Prostate gland (tissue), 2 donors: ENCODE results near the gene CRIP1. TPM values are rescaled to one million over a fixed set of nuclear protein-coding genes. Genes with fewer than 3 reads are reported as not detected.

ENCODE experiments used
- DNase-seq: peaks from one replicate; pipeline ENCODE4 v3.0.0-alpha.2; 2019; ENCODE audit warnings: low spot score
- H3K27ac ChIP-seq, 2 donors: fragments of 200-600 bp; sonication (generic); 2 replicates each; pipeline ENCODE4 v1.5.1; 2017 to 2019
- H3K27me3 ChIP-seq: fragments of 200-600 bp; sonication (generic); replicated peaks from 2 replicates; pipeline ENCODE4 v1.5.1; 2019; ENCODE audit not compliant: insufficient read depth
- H3K36me3 ChIP-seq, 2 donors: fragments of 200-600 bp; sonication (generic); 1 replicate in 1 of 2; 2 replicates in 1 of 2; pipeline versions ENCODE4 v1.5.1 to v1.8.1; 2017 to 2019
- H3K4me1 ChIP-seq: fragments of 200-600 bp; sonication (generic); replicated peaks from 2 replicates; pipeline ENCODE4 v1.5.1; 2019
- H3K4me3 ChIP-seq, 2 donors: fragments of 200-600 bp; sonication (generic); 2 replicates each; pipeline ENCODE4 v1.5.1; 2017 to 2019
- H3K9me3 ChIP-seq: fragments of 200-600 bp; sonication (generic); 2 replicates; pipeline ENCODE4 v1.5.1; 2017
- POLR2A ChIP-seq: fragments of 450-650 bp; IDR thresholded peaks from one replicate; pipeline ENCODE4 v1.6.1; 2016; ENCODE audit warnings: antibody characterized with exemption, mild to moderate bottlenecking
- POLR2AphosphoS5 ChIP-seq: sonication (generic); formaldehyde crosslinking; IDR thresholded peaks from one replicate; pipeline ENCODE4 v1.6.1; 2017; ENCODE audit warnings: antibody characterized with exemption
- WGBS: methylation state at CpG from one replicate; pipeline ENCODE4 v1.1.5; 2018; 5-methylcytosine and 5-hydroxymethylcytosine counted together
- intact Hi-C: fragments of 100-400 bp; cut with DNase I; formaldehyde crosslinking; loops from one replicate; pipeline ENCODE4 v1.14.2; 2022
- total RNA-seq, 2 donors: library from RNA; depleted of rRNA; stranded (reverse); fragments of >200 nt; gene quantifications; one replicate each; pipeline ENCODE4 v1.1.0, GENCODE V29; 2016
- TF ChIP-seq, protein P1 (sequence below), 4 experiments: fragments of 200-600 bp in 2 of 4; fragments of 450-650 bp in 2 of 4; sonication (generic) in 2 of 4; IDR thresholded peaks; 1 replicate in 3 of 4; 2 replicates in 1 of 4; pipeline ENCODE4 v1.5.1; 2016 to 2019; ENCODE audit warnings: antibody characterized with exemption in 4 of 4, mild to moderate bottlenecking in 2 of 4, moderate library complexity in 2 of 4

Gene CRIP1
- total RNA-seq, 2 donors from 2014 or later: 4.2 to 22.0 TPM

DNA sequence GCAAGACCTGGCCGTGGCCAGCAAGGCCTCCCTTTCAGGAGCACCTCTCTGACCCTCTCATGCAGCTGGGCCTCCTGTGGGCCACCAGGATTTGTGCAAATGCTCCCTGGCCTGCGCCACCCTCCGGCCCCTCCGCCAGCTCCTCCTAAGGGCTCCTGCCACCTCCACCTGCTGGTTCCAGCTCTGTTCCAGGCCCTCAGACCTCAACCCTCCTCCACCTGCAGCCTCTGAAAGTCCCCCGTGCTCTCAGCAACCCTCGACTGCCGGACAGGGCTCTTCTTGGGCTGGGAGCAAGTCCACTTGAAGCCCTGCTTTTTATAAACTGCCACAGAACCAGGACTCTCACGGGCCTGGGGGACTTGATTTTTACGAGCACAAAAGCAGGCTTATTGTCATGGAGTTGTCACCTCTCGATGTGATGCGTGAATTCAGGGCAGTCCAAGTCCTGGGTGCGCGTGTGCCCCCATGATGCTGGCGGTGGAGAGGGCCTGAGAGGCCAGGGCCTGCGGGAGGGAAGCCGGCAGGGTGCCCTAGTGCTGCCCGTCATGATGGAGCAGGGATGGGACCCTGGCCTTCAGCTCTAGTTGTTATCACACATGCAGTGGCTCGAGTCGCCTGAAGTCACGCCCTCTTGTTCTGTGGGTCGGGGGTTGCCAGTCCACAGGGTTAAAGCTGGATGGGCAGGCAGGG, 13.5 kb downstream of the CRIP1 start:
- H3K9me3 ChIP-seq: no peaks in the 10 kb centered on the region
- intact Hi-C loops: no loop called here
- no peaks in the 10 kb centered on the region for H3K4me1 ChIP-seq
- H3K27ac ChIP-seq: no peak overlapping the region
- no peaks in the 10 kb centered on the region for H3K36me3 ChIP-seq
- H3K4me3 ChIP-seq: no peak overlapping the region
- TF ChIP-seq, protein P1, sequence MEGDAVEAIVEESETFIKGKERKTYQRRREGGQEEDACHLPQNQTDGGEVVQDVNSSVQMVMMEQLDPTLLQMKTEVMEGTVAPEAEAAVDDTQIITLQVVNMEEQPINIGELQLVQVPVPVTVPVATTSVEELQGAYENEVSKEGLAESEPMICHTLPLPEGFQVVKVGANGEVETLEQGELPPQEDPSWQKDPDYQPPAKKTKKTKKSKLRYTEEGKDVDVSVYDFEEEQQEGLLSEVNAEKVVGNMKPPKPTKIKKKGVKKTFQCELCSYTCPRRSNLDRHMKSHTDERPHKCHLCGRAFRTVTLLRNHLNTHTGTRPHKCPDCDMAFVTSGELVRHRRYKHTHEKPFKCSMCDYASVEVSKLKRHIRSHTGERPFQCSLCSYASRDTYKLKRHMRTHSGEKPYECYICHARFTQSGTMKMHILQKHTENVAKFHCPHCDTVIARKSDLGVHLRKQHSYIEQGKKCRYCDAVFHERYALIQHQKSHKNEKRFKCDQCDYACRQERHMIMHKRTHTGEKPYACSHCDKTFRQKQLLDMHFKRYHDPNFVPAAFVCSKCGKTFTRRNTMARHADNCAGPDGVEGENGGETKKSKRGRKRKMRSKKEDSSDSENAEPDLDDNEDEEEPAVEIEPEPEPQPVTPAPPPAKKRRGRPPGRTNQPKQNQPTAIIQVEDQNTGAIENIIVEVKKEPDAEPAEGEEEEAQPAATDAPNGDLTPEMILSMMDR (IDR thresholded peaks at IDR 0.05): no peak
- no peaks in the 10 kb centered on the region for H3K27me3 ChIP-seq
- DNase-seq: no peak
- WGBS: 75% methylated on average over 18 of the region's 21 CpGs

DNA sequence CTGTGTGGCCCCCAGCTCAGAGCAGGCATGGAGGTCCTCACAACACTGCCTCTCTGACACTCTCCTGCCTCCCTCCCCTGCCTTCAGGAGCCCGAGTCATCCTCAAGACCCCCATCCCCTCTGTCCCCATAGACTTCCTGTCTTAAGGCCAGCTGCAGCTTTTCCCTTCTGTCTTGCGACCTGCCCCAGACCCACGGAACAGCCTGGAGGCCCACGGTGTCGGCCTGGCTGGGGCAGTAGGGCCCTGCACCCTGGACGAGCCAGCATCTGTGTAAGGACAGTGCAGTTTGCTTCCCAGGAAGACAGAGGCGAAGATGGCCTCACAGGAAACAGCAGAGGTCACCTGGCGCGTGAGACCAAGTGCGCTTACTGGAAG, 14.0 kb downstream of the CRIP1 start:
- Histone ChIP-seq H3K27me3 (no peaks in the 10 kb centered on the region), H3K4me1 (no peaks in the 10 kb centered on the region), H3K9me3 (no peaks in the 10 kb centered on the region), H3K4me3 (no peak overlapping the region), H3K36me3 (no peaks in the 10 kb centered on the region), H3K27ac (no peak overlapping the region)
- 76% methylated on average over 10 of the region's 10 CpGs for WGBS
- TF ChIP-seq POLR2AphosphoS5 (no peak), POLR2A (no peak)
- intact Hi-C loops: no loop called here
- no peak for DNase-seq

DNA sequence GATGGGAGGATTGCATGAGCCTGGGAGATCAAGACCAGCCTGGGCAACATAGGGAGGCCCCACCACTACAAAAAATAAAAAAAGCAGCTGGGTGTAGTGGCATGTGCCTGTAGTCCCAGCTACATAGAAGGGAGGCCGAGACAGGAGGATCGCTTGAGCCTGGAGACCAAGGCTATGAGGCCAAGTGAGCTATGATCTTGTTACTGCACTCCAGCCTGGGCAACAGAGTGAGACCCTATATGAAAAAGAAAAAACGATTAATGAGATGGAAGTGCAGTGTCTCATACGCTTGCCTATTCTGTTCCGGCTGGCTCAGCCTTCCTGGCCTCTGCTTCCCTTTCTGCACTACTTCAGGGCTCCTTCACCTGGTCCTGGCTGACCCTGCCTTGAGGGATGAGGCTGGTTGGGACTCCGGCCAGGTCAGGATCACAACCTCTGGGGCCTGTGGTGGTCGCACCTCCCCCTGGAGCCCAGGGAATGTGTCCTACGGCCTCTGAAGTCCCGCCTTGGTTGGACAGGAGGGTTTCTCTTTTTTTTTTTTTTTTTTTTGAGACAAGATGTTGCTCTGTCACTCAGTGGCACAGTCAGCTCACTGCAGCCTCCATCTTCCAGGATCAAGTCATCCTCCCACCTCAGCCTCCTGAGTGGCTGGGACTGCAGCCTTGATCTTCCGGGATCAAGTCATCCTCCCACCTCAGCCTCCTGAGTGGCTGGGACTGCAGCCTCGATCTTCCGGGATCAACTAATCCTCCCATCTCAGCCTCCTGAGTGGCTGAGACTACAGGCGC, 15.0 kb downstream of the CRIP1 start:
- Histone ChIP-seq H3K9me3 (no peaks in the 10 kb centered on the region), H3K4me1 (no peaks in the 10 kb centered on the region), H3K36me3 (no peaks in the 10 kb centered on the region), H3K27ac (no peak overlapping the region), H3K4me3 (no peak overlapping the region), H3K27me3 (no peaks in the 10 kb centered on the region)
- 89% methylated on average over 13 of the region's 13 CpGs for WGBS
- no peak for DNase-seq
- intact Hi-C loops: no loop called here
- no peak for TF ChIP-seq POLR2AphosphoS5
- no peak for TF ChIP-seq POLR2A
- TF ChIP-seq, protein P1 (IDR thresholded peaks at IDR 0.05): no peak

DNA sequence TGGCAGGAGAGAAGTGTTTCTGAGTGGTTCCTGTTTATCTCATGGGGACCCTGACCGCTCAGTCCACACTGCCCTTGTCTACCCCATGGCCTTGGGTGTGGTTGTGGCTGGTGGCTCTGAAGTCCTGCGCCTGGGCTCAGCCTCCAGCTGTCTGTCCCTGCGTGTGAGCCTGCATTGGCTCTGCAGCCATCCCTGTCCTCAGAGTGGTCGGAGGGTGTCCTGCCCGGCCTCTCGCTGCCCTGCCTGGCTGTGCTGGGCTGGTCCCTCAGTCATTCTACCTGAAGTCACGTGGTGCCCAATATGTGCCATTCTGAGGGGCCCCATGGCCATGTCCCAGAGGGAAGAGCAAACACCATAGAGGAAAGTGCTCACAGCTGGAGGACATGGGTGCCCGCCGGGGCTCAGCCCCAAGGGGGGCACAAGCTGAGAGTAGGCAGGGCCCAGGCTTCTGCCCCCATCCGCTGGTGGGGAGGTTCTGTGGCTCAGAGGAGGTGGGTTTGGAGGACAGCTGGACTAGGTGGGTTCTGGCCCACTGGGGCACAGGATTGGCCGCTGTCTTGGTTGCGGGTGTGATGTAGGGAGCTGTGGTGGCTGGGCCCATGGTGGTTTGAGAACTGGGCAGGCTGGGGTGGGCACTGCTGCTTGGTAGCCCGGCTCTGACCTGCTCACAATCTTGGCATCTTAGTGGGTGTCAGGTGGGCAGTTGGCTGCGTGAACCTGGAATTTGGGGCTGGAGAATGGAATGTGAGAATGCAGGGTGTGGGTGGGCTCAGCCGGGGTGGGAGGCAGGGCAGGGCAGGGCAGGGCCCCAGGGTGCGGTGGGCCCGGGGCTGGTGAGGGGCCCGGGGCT, 16.0 kb downstream of the CRIP1 start:
- intact Hi-C loops: no loop called here
- Histone ChIP-seq H3K27ac (no peak overlapping the region), H3K36me3 (no peaks in the 10 kb centered on the region), H3K27me3 (no peaks in the 10 kb centered on the region), H3K4me3 (no peak overlapping the region), H3K4me1 (no peaks in the 10 kb centered on the region), H3K9me3 (no peaks in the 10 kb centered on the region)
- WGBS: 81% methylated on average over 17 of the region's 18 CpGs
- no peak for DNase-seq
- no peak for TF ChIP-seq POLR2A
- TF ChIP-seq, protein P1 (IDR thresholded peaks at IDR 0.05): no peak
- no peak for TF ChIP-seq POLR2AphosphoS5

DNA sequence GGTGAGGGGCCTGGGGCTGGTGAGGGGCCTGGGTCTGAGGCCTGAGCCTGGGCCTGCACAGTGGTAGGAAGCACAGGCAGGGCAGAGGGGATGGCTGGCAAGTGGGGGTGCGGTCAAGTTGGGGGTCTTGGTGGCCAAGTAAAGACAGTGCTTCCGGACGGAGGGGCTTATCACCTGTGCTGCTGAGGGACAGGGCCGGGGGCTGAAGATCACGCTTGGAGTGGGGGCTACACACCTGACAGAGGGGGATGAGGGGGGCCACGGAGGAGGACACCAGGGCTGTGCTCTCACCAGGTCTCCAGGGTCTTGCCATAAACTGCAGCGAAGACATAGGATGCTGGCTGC, 16.6 kb downstream of the CRIP1 start:
- H3K27me3 ChIP-seq: no peaks in the 10 kb centered on the region
- intact Hi-C loops: no loop called here
- no peaks in the 10 kb centered on the region for H3K4me1 ChIP-seq
- WGBS: 94% methylated on average over 7 of the region's 7 CpGs
- no peaks in the 10 kb centered on the region for H3K9me3 ChIP-seq
- no peak for DNase-seq
- H3K4me3 ChIP-seq: no peak overlapping the region
- no peaks in the 10 kb centered on the region for H3K36me3 ChIP-seq
- no peak overlapping the region for H3K27ac ChIP-seq
- TF ChIP-seq POLR2AphosphoS5 (no peak), POLR2A (no peak)
- TF ChIP-seq, protein P1 (IDR thresholded peaks at IDR 0.05): no peak
